Measurements from ENCODE around the gene MYOZ3.
A peak's percentile ranks its signal among the peaks of the same experiment; 100 is the strongest.

The MYOZ3 gene

DNA sequence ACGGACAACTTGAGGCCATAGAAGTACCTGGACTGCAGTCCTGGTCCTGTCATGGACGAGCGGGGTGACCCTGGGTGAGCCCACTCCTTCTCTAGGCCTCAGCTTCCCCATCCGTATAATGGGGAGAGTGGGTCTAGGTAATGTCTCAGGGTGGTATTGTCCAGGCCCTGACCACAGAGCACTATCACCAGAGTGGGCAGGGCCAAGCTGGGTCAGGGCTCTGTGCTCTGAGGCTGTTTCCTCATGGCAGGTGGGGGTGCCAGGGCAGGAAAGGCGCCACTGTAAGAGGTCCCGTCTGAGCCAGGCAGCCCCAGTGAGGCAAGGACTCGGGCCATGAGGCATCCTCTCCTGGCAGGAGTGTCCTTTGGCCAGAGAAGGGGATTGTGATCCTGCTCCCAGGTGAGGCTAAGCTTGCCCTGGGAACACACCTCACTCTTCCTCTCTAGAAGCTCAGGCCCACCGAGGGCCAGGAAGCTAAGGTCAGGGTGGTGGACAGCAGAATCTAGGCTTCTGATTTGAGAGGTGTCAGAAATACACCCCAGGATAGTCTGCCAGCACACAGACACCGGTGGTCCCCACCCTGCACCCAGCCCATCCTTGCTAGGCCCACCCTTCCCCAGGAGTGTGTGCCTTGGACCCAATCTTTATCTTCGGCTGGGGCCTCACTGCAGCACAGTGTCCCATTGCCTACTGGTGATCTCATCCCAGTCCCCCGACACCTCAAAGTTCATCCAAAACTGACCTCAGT lies 1.5 kb upstream of the MYOZ3 start:
- DNase-seq: no peak

DNA sequence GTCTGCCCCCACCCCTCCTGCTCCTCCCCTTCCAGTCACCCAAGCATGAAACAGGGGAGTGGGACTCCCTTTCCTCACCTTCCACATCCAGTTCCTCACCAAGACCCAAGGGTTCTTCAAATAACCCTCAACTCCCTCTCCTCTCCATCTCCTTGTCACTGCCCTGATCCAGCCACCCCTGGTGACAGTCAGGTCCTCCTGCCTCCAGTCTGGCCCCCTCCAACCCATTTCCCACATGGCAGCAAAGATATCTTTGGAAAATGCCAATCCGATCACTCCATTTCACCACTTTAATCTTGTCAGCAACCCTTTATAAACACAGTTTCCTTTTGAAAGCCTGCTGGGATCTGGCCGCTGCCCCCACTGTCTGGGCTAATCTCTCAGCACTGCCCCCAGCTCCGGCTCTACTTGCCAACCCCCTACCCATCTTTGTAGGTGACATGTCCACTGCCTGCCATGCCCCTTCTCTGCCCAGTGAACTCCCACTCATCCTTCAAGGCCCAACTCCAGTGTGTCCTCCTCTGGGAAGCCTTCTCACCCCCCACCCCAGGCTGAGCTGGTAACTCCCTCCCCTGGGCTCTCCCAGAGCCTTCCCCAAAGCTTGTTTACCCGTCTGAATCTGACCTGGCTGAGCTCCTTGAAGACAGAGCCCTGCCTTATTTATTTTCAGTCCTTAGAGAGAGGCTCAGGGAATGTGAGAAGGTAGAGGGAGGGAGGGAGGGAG lies 781 bp upstream of the MYOZ3 start:
- DNase-seq: no peak

DNA sequence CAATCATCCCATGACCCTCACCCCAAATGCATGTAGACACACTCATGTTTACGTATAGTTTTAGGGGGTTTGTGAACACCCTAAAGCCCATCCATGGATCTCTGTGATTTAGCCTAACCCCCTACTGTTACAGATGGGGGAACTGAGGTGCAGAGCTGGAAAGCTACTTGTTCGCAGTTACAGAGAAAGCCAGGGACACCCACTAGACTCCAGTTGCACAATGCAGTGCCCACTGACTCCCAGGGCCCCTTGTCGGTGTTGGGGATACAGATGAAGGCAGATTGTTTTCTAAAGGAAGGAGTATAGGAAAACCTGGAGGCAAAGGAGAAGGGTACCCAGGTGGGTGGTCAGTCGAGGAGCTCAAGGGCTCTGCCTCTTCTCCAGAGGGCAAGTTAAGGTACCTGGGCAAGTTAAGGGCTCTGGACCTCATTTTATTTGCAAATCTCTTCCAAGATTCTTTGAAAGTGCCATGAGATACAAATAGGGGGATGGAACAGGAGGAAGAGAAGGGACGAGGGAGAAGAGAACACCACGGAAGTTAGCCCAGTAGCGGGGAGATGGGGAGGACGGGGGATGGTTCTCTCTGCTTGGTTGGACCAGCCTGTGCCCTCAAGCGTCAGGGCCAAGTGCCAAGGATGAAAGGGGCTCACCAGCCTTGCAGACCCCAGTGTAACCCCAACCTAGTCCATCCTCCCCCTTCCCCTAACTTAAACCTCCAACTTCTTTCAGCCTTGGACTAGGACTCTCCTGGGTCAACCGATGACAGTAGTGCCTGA lies 958 bp downstream of the MYOZ3 start:
- DNase-seq: no peak

DNA sequence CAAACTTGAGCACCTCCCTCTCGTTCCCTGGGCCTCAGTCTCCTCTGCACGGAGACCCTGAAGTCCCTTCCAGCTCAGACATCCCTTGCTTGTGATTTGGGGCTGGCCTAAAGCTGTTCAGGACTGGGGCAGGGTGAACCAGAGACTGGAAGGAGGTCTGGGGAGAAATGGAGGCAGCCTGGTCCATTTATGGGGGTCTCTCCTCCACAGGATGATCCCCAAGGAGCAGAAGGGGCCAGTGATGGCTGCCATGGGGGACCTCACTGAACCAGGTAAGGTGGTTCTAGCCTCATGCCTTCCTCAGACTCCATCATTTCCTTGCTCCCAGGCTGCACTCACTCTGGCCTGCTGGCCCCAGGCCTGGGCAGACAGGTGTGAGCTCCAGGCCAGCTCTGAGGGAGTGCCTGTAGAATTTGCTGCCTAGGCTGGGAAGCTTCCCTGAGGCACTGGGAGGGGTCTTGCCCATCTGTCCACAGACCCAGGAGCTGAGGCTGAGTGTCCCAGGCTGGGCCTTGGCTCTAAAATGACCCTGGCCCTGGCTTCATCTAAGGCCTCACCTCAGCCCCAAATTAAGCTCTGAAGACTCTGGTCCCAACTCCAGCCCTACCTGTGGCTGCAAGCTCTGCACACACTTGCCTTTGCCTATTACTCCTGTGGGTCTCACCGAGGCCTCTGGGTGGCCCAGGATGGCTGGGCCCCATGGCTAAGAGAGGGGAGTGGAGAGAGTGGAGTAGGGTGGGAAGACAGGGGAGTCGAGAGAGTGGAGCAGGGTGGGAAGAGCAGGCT lies 1.9 kb downstream of the MYOZ3 start:
- no peak for DNase-seq

DNA sequence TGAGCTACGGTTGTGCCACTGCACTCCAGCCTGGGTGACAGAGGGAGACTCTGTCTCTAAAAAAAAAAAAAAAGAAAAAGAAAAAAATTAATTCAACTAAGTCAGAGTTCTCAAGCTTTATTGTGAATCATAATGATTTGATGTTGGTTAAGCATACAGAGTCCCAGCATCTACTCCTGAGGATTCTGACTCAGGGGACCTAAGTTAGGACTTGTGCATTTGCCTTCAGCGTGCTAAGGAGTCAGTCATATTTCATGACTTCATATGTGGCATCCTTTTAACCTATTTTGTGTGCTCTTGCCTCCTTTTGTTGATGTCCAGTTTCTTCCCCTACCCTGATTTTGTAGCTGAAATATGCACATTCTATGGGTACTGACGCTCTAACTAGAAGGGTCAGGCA lies 2.9 kb downstream of the MYOZ3 start:
- no peak for DNase-seq

DNA sequence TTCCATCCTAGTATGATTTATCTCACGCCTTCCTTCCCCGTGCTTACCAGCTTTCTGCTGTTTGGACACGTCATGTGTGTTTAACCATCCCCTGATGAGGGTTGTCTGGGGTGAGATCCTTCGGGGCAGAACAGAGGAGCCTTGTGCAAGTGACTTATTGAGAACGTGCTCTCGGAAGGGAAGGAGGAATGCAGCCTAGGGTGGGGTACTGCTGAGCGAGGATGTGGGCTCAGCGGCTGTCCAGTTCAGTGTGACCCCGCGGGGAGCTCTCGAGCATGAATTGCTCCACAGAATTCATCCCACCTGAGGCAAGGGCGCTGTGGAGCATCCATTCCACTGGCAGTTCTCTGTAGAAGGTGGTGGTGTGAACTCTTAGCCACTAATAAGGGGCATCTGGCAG lies 4.0 kb downstream of the MYOZ3 start:
- DNase-seq: no peak

DNA sequence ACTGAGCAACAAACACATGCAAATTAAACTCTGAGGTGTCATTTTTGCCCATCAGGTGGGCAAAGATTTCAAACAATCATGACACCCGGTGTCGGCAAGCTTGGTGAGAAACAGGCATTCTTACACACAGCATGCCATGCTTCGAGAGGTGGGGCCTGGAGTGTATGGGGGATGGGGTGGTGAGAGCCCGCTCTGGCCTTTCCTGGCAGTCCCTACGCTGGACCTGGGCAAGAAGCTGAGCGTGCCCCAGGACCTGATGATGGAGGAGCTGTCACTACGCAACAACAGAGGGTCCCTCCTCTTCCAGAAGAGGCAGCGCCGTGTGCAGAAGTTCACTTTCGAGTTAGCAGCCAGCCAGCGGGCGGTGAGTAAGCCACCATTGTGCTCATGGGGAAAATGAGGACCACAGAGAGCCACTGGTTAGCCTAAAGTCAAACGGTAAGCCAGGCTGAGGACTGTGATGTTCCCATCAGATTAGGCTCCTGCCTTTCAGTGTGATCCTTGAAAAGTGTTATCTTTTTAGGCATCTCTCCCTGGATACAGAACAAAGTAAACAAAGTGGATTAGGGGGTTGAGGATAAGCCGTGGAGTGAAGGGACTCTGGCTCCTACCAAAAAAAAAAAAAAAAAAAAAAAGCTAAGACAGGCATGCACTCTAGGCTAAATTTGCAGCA lies 9.4 kb downstream of the MYOZ3 start:
- no peak for DNase-seq

DNA sequence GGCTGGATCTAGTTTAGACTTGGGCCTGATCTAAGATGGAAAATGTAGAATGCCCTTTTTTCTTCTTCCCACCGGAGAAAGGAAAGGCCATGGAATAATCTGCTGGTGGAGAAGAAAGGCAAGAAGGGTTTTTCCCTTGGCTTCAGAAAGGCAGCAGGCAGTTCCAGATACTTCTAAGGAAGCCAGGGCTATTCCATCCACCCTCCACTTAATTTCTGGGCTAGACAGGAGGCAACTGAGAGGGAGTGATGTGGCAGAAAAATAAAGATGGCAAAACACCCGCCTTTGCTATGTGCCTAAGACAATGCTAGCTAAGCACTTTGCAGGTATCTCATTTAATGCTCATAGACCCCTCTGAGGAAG lies 9.9 kb downstream of the MYOZ3 start:
- no peak for DNase-seq

DNA sequence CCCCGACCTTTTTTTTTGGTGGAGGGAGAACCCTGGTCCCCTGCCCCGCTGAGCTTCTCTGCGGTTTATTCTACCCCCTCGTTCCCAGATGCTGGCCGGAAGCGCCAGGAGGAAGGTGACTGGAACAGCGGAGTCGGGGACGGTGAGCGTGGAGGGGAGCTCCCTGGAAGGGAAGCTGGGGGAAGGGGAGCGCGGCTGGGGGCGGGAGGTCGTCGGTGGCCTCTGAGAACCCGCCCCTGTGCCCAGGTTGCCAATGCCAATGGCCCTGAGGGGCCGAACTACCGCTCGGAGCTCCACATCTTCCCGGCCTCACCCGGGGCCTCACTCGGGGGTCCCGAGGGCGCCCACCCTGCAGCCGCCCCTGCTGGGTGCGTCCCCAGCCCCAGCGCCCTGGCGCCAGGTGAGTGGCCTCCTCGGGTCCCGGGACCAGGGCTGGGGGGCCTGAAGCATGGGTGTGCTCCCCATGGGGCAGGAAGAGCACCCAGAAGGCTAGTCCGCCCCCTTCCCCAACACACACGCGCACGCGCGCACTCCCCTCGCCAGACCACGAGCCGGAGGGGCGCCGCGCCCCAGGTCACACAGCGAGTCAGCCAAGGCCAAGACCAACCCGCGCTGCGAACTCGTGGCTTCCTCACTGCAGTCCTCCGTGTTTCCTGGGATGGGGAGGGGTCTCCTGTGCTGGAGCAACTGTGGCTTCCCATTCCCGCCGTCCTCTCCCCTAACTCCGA lies 10.6 kb downstream of the MYOZ3 start:
- DNase-seq: no peak

DNA sequence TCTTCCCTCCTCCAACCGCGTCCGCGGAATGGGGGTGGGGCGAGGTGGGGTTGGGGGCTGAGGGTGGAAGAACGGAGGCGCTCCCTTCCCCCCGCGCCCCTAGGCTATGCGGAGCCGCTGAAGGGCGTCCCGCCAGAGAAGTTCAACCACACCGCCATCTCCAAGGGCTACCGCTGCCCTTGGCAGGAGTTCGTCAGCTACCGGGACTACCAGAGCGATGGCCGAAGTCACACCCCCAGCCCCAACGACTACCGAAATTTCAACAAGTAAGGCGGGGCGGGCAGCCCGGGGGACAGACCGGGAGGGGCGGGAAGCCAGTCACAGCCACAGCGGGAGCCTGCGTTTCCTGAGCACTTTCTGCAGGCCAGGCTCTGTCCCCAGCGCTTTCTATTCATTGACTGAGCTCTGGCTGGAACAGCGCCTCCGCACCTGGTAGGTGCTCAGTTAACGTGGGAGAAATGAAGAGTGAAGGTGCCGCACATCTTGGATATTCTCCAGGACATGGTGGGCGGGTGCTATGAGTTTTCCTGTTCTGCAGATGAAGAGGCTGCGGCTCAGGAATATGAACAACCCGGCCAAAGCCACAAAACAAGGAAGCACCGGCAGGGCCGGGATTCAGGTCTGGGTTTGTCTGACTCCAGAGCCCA lies 11.3 kb downstream of the MYOZ3 start:
- no peak for DNase-seq

DNA sequence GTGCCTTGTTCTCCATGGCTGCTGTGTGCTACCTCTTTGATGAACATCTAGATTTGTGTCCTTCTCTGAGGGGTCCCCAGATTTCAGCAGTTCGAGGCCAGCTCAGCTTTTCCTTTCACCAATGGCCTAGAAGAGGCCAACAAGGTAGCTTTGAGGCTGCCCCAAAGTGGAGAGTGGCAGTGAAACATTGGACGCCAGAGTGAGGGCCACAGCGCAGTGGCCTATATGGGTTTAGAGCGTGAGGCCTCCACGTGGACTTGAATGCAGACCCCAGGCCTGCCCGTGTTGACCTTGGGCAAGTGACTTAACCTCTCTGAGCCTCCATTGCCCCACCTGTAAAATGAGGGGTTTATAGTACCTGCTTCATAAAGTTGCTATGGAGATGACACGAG lies 11.8 kb downstream of the MYOZ3 start:
- no peak for DNase-seq

DNA sequence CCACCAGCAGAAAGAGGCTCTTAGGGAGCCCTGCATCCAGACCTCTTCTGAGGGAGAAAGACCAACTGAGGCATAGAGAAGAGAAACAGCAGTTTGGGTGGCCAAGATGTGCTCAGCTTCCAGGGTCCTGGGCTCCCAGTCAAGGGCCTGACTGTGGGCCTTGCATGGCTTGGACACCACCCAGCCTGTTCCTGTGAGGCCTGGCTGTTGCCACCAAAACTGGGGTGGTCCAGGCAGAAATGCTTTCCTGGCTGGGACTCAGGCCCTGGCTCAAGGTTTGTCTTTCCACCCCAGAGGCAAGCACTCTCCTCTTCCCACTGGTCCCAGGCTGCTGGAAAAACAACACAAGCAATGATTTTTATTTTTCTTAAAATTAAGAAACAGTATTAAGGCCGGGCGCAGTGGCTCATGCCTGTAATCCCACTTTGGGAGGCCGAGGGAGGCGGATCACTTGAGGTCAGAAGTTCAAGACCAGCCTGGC lies 13.3 kb downstream of the MYOZ3 start:
- no peak for DNase-seq

DNA sequence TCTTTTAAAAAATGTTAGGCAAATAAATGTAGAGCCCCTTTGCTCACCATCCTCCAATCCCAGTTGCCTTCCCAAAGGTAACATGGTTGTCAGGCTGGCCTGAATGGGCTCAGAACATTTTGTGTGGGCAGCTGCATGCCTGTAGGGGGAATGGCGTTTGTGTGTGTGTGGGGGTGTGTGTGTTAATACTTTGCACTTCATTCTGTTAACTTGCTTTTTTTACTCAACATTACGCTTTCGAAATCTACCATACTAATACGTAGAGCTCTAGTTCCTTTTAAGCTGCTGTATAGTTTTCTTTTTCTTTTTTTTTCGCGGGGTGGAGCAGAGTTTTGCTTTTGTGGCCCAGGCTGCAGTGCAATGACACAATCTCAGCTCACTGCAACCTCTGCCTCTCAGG lies 14.0 kb downstream of the MYOZ3 start:
- DNase-seq: no peak

DNA sequence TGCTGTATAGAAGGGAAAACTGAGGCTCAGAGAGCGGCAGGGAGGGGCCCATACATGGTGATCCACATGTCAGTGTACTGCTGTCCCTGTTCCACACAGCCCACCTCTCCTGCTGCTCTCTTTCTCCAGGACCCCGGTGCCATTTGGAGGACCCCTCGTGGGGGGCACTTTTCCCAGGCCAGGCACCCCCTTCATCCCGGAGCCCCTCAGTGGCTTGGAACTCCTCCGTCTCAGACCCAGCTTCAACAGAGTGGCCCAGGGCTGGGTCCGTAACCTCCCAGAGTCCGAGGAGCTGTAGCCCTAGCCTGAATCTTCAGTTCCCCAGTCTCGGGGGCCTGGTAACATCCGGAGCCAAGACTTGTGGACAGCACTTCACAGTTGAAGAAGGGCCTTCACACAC lies 15.5 kb downstream of the MYOZ3 start:
- DNase-seq: no peak

DNA sequence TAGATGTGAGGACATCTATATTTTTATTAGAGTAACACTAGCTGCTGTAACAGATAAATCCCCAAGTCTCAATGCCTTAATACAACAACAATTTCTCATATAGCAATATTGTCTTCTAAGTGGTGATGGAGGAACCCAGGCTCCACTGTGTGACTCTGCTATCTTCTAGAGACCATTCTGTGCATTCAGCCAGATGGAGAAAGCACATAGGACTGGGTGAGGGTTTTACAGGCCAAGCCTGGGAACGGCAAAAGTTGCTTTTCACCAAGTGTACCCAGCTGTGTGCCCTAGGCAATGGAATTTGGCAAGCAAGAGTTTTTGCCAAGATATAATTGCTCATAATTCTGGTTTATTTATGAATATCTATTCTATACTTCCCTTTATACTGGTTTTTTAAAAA lies 28.1 kb downstream of the MYOZ3 start:
- no peak for DNase-seq

DNA sequence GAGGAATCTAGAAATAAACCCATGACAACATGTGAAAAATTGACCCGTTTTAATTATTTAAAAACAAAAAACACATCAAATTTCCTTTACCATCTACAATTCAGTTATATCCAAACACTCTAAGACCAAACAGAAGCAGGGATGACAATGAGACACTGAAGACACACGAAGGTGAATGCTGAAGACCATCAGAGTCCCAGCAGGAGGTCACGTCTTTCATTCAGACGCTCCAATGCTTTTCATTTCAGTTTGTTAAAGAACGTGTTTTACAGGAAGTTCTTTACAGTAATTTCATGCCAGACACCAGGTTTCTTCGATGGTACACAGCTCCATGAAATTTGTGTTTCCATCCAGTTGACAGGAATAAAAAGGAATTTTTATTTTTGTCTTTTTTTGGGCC lies 29.7 kb downstream of the MYOZ3 start:
- DNase-seq: no peak

DNA sequence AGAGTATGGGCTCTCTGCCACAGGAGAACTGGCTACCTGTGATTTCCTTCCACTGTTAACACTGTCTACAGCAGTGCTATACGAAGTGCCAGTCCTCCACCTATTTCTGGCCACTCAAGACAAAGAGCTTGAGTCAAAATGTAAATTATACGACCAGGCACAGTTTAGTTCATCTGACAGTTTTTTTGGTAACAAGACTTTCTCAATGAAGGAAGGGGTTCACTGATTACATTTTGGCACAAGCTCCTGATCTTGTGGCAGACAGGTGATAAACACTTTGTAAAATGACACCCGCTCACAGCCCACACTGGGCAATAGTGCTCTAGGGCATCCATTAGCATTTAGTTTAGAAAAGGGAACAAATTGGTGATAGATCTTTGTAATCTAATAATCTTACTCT lies 31.2 kb downstream of the MYOZ3 start:
- DNase-seq: no peak

DNA sequence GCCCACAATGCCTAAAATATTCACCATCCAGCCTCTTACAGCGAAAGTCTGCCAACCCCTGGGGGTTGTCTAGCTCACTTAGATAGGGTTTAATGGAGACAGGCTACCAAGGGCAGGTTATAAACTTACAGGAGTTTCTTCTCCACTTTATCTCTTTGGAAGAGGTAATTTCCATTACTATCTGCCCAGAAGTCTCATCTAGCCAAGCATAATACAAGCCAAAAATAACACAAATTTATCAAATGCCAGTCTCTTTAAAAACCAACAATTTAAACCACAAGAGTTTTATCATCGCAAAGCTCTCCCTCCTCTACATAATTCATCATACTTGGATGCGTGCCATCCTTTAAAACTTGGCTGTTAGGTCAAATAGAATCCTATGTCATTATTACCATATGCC lies 33.6 kb downstream of the MYOZ3 start:
- DNase-seq: no peak

DNA sequence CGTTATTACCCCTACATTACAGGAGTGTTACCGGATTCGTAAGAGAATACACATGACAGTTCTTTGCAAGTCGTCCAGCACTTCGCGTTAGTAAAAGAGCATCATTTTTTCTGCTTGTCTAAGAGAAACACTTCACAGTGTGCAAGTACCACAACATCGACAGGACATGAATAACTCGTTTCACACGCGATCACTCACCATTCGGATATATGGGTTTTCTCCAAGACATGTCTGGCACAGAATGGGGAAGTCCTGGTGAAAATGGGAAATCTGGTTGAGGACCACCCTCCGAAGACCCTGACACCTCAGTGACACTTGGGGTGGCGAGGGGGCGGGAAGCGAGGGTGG lies 39.2 kb downstream of the MYOZ3 start:
- no peak for DNase-seq

DNA sequence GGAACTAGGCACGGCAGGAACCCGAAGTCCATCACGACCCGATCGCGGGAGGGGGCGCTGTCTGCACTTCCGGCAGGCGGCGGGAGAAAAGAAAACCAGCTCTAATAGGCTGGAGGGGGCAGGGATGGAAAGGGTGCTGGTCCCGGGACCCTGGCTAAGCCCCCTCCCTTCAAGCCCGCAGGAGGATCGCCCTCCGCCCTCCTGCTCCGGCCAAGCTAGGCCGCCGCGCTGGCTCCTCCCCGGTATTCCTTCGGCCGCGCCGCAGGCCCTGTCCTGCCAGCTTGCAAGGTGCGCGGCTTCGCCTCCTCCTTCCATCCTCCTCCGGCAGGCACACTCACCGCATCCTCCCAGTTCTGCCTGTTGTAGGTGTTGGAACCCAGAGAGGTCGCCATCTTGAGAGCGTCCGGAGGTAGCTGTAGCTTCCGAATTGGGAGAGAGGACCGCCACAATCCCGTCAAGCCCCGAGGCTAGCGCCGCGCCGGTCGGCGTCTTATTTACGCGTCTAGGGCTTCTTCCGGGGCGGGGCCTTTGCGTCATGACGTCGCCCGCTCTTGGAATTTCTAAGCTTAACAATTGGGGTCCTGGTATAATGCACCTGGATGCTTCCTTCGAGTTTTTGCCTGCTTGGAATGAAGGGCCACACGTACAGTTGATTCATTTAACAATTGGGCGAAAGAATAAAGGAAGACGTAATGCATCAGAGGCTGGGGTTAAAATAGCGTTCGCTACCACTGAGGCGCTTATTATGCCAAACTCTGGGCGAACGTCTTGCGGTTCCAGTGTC lies 39.7 kb downstream of the MYOZ3 start, which contains the start of gene RBM22:
Gene RBM22, minus strand, starts transcription at position 469 of the 784 bp plus-strand sequence. Its CDS starts 77 bp downstream, at position 392.
- peak; percentile 78 for DNase-seq
